NCI-H748 (cell line): ENCODE data around the gene ANKRD12.

Experiments
- DNase-seq: peaks from one replicate; lab custom pipeline; 2025; ENCODE audit not compliant: unreplicated experiment; lab: John Stamatoyannopoulos, UW

ANKRD12 gene

GRCh38 chr18:9182852-9183399 is 46.3 kb downstream of the ANKRD12 start:
- no peak for DNase-seq

DNA sequence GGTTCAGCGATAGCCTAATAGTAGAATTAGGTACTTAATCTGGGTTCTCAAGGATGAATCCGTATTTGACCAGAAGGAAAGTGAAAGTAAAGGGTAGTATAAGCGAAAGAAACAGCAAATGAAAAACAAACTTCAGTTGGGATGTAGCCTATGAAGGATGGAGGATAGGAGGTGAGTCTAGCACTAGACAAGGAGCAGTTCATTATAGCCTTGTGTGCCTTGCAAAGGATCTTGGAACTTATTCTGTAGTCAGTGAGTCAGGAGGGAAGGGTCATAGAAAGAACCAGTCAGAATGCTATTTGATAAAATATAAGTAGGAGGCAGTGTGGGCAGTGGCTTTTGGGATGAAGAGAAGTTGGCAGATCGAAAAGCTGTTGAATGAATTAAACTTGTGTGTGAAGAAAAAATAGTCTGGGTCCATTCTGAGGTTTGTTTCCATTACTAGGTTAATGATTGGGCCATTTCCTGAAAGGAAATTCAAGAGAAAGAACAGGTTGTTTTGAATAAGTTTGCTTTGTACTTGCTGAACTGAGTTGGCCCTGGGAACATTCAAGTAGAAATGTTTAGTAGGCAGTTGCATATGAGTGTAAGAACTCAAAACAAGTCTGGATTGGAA is 48.5 kb downstream of the ANKRD12 start:
- DNase-seq, result no peak

GRCh38 chr18:9188359-9189231 is 52.0 kb downstream of the ANKRD12 start:
- DNase-seq, result no peak

- no peak for DNase-seq
Observed at GRCh38 chr18:9189491-9189890, 52.9 kb downstream of the ANKRD12 start.

DNA sequence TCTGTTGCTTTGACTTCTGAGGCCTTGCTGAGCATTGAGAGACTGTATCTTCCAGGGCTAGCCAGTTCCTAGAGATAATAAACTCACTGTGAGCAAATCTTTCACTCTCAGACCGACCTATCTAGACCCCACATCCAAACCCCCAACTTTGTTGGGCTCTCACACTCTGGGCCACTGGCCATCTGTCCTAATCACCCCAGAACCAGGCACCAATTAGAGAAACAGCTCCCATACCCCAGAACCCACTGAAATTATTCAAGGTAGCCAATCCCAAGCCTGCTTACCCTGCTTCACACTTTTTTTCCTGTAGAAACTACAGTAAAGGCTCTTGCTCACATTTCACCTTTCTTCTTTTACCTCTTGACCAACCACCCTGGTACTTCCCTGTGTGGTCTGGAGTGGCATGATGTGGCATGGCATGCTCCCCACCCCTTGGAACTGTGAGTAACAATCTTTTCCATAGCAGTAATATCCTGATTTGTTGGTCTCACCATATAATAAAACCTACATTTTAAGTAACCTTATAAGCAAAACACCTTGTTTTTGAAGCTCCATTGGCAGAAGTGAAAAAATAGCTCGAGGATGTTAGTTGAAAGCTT is 55.2 kb downstream of the ANKRD12 start:
- no peak for DNase-seq

DNA sequence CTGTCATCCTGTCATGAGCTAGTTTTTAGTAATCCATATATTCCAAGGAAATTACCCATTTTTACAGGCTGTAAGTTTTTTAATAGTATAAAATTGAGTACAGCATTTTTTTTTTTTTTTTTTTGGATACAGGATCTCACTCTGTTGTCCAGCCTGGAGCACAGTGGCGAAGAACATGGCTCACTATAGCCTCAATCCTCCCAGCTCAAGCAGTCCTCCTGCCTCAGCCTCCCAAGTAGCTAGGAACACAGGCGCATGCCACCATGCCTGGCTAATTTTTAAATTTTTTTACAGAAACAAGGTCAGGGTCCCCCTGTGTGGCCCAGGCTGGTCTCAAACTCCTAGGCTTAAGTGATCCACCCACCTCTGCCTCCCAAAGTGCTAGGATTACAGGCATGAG is 56.5 kb downstream of the ANKRD12 start:
- no peak for DNase-seq

DNA sequence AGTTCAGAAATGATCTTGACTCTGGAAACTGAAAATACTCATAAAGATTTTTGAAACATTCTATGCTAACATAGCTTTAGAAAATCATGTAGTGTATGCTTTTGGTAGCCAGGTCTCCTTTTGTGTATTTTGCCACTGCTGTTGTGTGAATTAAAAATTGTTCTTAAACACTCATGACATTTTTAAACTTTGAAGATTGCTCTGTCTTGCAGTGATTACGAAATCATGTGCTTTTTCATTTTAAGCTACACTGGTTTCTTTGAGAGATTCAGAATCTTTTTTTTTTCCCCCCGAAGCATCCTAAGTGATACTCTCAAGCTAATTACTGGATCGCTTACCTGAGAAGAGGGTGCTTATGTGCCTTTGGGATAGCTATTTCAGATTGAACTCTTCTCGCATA is 60.0 kb downstream of the ANKRD12 start:
- no peak for DNase-seq

DNA sequence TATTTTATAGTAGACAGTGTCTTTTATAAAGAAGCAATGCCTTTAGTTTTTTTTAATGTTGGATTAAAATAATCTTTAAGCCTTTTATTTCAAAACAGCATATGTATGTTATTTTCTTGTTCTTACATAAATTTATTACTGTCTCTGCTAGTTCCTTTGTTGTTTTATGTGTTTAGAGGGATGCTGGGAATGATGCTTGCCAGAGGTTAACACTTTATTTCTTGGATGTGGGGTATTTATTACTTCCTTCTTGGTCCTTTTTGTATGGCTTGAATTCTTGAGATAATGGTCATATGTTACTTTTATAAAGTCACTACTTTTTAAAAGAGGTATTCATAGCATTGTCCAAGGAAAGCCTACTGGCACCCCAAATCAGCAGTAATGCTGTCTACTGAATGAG is 63.1 kb downstream of the ANKRD12 start:
- no peak for DNase-seq

DNA sequence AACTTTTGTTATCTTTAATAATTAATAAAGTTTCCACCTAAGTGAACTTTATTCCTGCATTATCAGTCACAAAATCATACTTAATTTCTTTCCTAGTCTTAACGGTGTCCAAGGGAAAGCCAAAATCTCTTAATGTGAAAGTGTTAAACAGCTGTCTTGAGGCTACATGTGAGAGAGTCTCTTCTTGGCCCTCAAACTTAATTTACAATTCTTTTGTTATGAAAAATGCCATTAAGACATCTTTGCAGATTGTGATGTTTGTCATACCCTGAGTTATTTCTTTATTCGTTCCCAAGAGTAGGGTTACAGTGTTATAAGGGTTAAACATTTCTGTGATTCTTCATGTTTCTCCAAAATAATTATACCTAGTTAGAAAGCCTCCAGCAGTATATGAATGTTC is 64.6 kb downstream of the ANKRD12 start:
- DNase-seq, result no peak

DNA sequence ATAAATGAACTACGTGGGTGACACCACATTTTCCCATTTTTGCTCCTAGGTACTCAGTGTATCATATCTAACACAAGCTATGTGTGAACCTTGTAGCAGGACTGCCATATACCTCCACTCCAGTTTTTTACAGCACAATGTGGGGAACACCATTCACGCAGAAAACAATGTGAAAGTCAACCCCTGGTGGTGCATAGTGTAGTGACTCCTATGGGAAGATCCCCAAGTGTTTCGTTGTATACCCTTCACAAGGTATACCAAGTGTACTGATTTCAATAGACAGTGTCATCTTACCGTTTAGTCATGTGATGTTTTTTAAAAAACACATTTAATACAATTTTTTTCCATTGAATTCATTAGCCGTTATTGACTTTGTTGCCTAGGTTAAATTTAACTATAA is 68.1 kb downstream of the ANKRD12 start:
- no peak for DNase-seq

GRCh38 chr18:9206421-9206820 is 69.8 kb downstream of the ANKRD12 start:
- no peak for DNase-seq

- no peak for DNase-seq
Observed at GRCh38 chr18:9209279-9209678, 72.7 kb downstream of the ANKRD12 start.

GRCh38 chr18:9210966-9211365 is 74.4 kb downstream of the ANKRD12 start:
- no peak for DNase-seq

GRCh38 chr18:9211955-9212354 is 75.4 kb downstream of the ANKRD12 start:
- DNase-seq, result no peak

GRCh38 chr18:9215221-9215933 is 78.8 kb downstream of the ANKRD12 start:
- DNase-seq, result no peak

DNA sequence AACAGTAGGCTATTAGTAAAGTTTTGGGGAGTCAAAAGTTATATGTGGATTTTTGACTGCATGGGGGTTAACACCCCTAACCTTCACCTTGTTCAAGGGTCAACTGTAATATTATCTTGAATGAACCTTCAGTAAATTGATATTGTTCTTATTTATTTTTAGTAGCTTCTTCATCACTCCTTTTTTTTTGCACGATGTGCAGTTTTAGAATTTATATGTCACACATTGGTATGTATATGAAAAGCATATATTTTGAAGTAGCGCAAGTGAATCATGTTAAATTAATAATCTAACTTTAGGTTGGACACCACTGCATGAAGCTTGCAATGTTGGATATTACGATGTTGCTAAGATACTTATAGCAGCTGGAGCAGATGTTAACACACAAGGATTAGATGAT is 79.9 kb downstream of the ANKRD12 start:
- DNase-seq, result no peak

DNA sequence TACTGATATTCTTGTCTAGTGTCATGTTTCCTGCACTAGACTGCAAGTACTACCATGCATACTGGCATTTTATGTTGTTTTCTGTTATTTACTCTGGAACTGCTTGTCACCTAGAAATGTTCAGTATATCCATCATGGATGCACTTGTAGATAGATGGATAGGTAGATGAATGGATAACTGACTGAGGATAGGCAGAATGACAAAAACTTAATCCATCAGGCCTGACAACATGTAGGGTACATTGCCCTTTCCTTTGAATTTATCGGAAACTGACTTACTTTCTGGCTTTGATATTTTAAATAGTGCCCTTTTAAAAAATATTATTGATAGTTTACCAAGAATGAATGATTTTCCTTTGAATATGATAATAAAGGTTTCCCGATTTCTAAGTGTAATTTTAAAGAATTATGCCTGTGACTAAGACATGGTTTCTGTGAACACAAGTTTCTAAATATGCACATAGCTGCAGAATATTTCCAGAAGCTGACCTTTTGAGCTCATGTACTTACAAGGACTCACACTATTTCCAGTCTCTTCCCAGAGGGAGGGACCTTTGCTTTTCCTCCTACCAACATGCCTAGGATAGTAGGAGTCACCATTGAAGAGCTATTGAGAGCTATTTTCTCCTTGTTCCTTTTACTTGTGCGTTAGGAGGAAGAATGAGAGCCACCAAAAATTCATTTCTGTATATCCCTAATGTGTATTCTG is 81.3 kb downstream of the ANKRD12 start:
- DNase-seq, result no peak

DNA sequence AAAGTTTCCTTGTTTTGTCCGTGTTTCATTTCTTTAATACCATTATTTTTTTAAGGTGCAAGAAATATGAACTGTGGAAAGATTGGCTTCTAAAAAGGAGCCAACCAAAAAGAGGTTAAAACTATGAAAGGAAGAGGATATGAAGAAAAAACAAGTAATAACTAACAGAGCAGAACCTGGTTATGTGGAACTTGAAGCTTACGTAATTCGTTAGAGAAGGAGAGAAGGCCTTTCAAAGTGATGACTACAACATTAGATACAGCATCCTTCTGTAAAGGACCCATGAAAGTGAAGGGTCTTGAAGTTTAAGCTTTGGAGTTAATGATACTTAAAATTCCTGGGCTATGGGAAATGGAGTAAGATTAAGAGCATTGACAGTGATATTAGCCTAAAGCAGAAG is 84.5 kb downstream of the ANKRD12 start:
- DNase-seq, result no peak

DNA sequence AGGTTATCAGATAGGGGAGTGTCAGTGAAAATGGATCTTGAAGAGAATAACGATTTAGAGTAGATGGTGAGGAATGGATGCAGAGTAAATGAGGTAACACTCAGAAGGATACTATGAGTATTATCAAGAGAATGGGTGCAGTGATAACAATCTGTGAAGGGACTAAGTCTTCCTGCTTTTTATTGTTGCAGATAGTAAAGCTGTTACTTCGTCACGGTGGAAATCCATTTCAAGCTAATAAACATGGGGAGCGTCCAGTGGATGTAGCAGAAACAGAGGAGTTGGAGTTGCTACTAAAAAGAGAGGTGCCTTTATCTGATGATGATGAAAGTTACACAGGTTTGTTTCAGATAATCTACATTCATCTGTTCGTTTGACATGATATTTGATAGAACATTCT is 85.1 kb downstream of the ANKRD12 start:
- no peak for DNase-seq

- no peak for DNase-seq
Observed at GRCh38 chr18:9223356-9223755, 86.8 kb downstream of the ANKRD12 start.

- DNase-seq, result no peak
Observed at GRCh38 chr18:9226463-9226862, 89.9 kb downstream of the ANKRD12 start.
